ENCODE measurements around the gene LY6G5B.

- TF ChIP-seq CTCF (IDR thresholded peaks at IDR 0.05), result no peak
- no peak for TF ChIP-seq POLR2A (IDR thresholded peaks at IDR 0.05)
- TF ChIP-seq POLR2AphosphoS5 (IDR thresholded peaks at IDR 0.05), result no peak
- no peak for TF ChIP-seq EP300 (IDR thresholded peaks at IDR 0.05; ENCODE audit: low read depth)
Measured at GRCh38 chr6:31677955-31678354, 8.2 kb downstream of the LY6G5B start.
